ENCODE measurements around the gene GUCA1A. TPM values are rescaled to one million over a fixed set of nuclear protein-coding genes. Genes with fewer than 3 reads are reported as not detected.

GUCA1A gene
- total and polyA plus RNA-seq, 2 of the 4 experiments (the other 2 are of a cell fraction) = 0.18 to 0.32 TPM

DNA sequence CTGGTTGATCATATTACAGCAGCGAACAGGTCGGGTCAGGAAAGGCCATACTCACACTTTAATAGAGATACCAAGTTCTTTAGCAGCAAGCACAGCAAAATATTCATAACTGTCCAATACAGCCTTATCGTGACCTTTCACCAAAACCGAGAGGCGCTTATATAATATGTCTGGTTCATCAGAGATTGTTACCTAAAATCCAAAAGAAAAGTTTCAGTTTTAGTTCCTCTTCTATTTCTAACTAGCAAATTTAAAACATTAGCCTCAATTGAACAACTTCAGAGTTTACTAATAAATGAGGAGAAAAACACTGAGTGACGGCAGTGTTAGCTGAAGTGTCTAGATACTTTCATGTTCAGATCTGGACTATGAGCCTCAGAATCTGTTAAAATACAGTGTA lies 38.6 kb downstream of the GUCA1A start:
- dilution Hi-C loops (cut with HindIII; ENCODE audit: low sequenced_read_pairs, unreplicated experiment) (no loop called here), intact Hi-C loops (cut with micrococcal nuclease) (loop anchor here (10.0 kb wide), 1 partner anchor 427 kb away; the partner anchor contains the start of genes PRICKLE4 and TOMM6), in situ Hi-C loops (cut with MboI; ENCODE audit: low sequenced_read_pairs) (loop anchor here (5.0 kb wide), 1 partner anchor 134 kb away; no protein-coding TSS in a partner anchor)
- Histone ChIP-seq H2AK9ac (replicated peaks; ENCODE audit: low read depth, low read length, poor library complexity) (no peak overlapping the region), H3K4me3 (ENCODE audit: insufficient read depth, low read depth, low read length) (no peak overlapping the region), H3K56ac (ENCODE audit: extremely low read depth, insufficient read depth, low read length) (no peak overlapping the region), H3K27me3 (ENCODE audit: control insufficient read depth, insufficient read depth, low read length) (no peaks in the 10 kb centered on the region), H4K8ac (ENCODE audit: low read depth in 2 of 2, low read length in 2 of 2) (no peak overlapping the region), H3K4ac (ENCODE audit: low read depth, low read length) (no peak overlapping the region), H2BK15ac (ENCODE audit: low read depth, low read length) (no peak overlapping the region), H2BK20ac (ENCODE audit: low read depth, low read length) (no peak overlapping the region), H3K79me1 (ENCODE audit: low read depth in 1 of 2, low read length in 2 of 2) (peaks cover 14 to 27% of the 10 kb centered on the region in 2 experiments; a peak in 2 of 4 replicates), H4K20me1 (ENCODE audit: insufficient read depth, low read length) (no peaks in the 10 kb centered on the region; the same call in 1 of the 2 replicates), H3K9me3 (ENCODE audit: control insufficient read depth, insufficient read depth, low read length) (no peaks in the 10 kb centered on the region), H3K9ac (ENCODE audit: low read depth, low read length) (no peak overlapping the region), H3K36me3 (ENCODE audit: control insufficient read depth, insufficient read depth, low read length) (peaks cover 20% of the 10 kb centered on the region), H3K4me2 (ENCODE audit: low read depth, low read length) (no peak overlapping the region), H3K23ac (ENCODE audit: low read depth, low read length) (no peak overlapping the region), H3K27ac (ENCODE audit: insufficient read depth, low read length) (no peak overlapping the region), H2BK120ac (ENCODE audit: low read depth, low read length) (no peak overlapping the region), H3K4me1 (ENCODE audit: control insufficient read depth, insufficient read depth, low read length) (peaks cover 2% of the 10 kb centered on the region; the same call in 1 of the 2 replicates), H3K14ac (replicated peaks; ENCODE audit: low read depth, low read length) (no peak overlapping the region), H2AFZ (replicated peaks; ENCODE audit: low read length, poor library complexity) (no peak overlapping the region), H4K91ac (ENCODE audit: insufficient read depth, low read depth, low read length) (no peak overlapping the region), H3K9me1 (ENCODE audit: insufficient read depth, low read length) (no peaks in the 10 kb centered on the region), H2BK5ac (ENCODE audit: low read depth, low read length, poor library complexity, severe bottlenecking) (no peak overlapping the region), H4K5ac (ENCODE audit: low read depth, low read length) (no peak overlapping the region), H3K18ac (ENCODE audit: low read depth, low read length) (no peak overlapping the region), H2AK5ac (ENCODE audit: low read depth, low read length) (no peak overlapping the region)
- WGBS, 2 experiments (ENCODE audit: extremely low coverage in 2 of 2, insufficient read length in 1 of 2) = no CpG with 5 or more reads among the region's 6 CpGs
- no TSS peak for BruUV-seq (replicated peaks)
- CTCF ChIA-PET = interaction anchor here (0.6 kb wide), 1 partner anchor 523 kb away, joined by 5 read pairs; no protein-coding TSS in a partner anchor
- no peak for ATAC-seq (ENCODE audit: low read depth)
- no peak for DNase-seq
- POLR2A ChIA-PET (ENCODE audit: unreplicated experiment) = no interaction called here
- TF ChIP-seq, protein P1, sequence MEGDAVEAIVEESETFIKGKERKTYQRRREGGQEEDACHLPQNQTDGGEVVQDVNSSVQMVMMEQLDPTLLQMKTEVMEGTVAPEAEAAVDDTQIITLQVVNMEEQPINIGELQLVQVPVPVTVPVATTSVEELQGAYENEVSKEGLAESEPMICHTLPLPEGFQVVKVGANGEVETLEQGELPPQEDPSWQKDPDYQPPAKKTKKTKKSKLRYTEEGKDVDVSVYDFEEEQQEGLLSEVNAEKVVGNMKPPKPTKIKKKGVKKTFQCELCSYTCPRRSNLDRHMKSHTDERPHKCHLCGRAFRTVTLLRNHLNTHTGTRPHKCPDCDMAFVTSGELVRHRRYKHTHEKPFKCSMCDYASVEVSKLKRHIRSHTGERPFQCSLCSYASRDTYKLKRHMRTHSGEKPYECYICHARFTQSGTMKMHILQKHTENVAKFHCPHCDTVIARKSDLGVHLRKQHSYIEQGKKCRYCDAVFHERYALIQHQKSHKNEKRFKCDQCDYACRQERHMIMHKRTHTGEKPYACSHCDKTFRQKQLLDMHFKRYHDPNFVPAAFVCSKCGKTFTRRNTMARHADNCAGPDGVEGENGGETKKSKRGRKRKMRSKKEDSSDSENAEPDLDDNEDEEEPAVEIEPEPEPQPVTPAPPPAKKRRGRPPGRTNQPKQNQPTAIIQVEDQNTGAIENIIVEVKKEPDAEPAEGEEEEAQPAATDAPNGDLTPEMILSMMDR (conservative IDR thresholded peaks at IDR 0.05; ENCODE audit: low read depth, low read length) = no peak
- TF ChIP-seq SMC3 (IDR thresholded peaks at IDR 0.05; ENCODE audit: low read depth, low read length) = no peak
- no peak for TF ChIP-seq MAFK (IDR thresholded peaks at IDR 0.05; ENCODE audit: low read depth, low read length)
- TF ChIP-seq MXI1 (IDR thresholded peaks at IDR 0.05; ENCODE audit: borderline replicate concordance, low read depth, low read length) = no peak
- TF ChIP-seq CEBPB (IDR thresholded peaks at IDR 0.05; ENCODE audit: low read depth, low read length) = no peak

Measured in IMR-90 (cell line).